GM12878 (cell line): ENCODE measurements around the gene PTTG1. TPM values are rescaled to one million over a fixed set of nuclear protein-coding genes. Genes with fewer than 3 reads are reported as not detected.

Source experiments
- ATAC-seq: fragments of 200-7000 bp; cut with Tn5 transposase; 3 replicates; pipeline ENCODE4 v1.9.1; 2020; ENCODE audit warnings: mild to moderate bottlenecking, moderate library complexity
- BruUV-seq: library from RNA; stranded (reverse); fragments of 400-500 nt; replicated peaks from 2 replicates; lab custom pipeline; 2021; lab: Mats Ljungman, UMichigan
- CTCF ChIA-PET: fragments of 300-600 bp; sonication (Branson Sonifier 250); formaldehyde crosslinking; extraction: SDS; loops from one replicate; lab custom pipeline; 2021; ENCODE audit warnings: inconsistent platforms; lab: Yijun Ruan, JAX
- POLR2A ChIA-PET: fragments of 350-600 bp; formaldehyde crosslinking; extraction: SDS; loops from one replicate; lab custom pipeline; 2021; ENCODE audit warnings: inconsistent platforms; lab: Charles Lee
- RAD21 ChIA-PET: fragments of 300-600 bp; sonication (Branson Sonifier 250); formaldehyde crosslinking; loops from one replicate; lab custom pipeline; 2023; ENCODE audit warnings: antibody characterized with exemption; ENCODE audit not compliant: unreplicated experiment; lab: Charles Lee
- SMC1A ChIA-PET: fragments of 300-600 bp; sonication (Branson Sonifier 250); formaldehyde crosslinking; loops from one replicate; lab custom pipeline; 2023; ENCODE audit not compliant: unreplicated experiment, uncharacterized antibody; lab: Charles Lee
- DNase-seq: peaks from one replicate; pipeline ENCODE4 v3.0.0-alpha.2; 2011; ENCODE audit warnings: low read depth, low spot score
- FAIRE-seq: peaks from 3 replicates; lab custom pipeline; 2011; peaks lifted over from hg19 to GRCh38; lab: Jason Lieb, UNC
- H2AFZ ChIP-seq: 2 replicates; pipeline ENCODE4 v1.6.0; 2011; ENCODE audit warnings: low read depth, low read length, control low read depth; ENCODE audit not compliant: control insufficient read depth
- H3K27ac ChIP-seq: 2 replicates; pipeline ENCODE4 v1.5.1; 2011; ENCODE audit warnings: control low read depth; ENCODE audit not compliant: control insufficient read depth, insufficient read depth
- H3K27me3 ChIP-seq, 2 experiments: replicated peaks in 1 of 2; 2 replicates each; pipeline versions ENCODE4 v1.6.0 to v1.6.1; 2011; ENCODE audit warnings: low read length in 1 of 2; ENCODE audit not compliant: control insufficient read depth in 2 of 2, insufficient read depth in 2 of 2
- H3K36me3 ChIP-seq, 2 experiments: 2 replicates each; pipeline ENCODE4 v1.5.1; 2011; ENCODE audit warnings: low read length in 1 of 2; ENCODE audit not compliant: control insufficient read depth in 2 of 2, insufficient read depth in 2 of 2
- H3K4me1 ChIP-seq: 2 replicates; pipeline ENCODE4 v1.6.1; 2011; ENCODE audit warnings: mild to moderate bottlenecking, low read length, moderate library complexity, mixed read lengths; ENCODE audit not compliant: control insufficient read depth, insufficient read depth
- H3K4me2 ChIP-seq: 2 replicates; pipeline ENCODE4 v1.6.0; 2011; ENCODE audit warnings: control low read depth; ENCODE audit not compliant: control insufficient read depth, insufficient read depth
- H3K4me3 ChIP-seq: fragments of 200-600 bp; sonication (generic); 2 replicates; pipeline ENCODE4 v1.5.1; 2016
- H3K79me2 ChIP-seq: 2 replicates; pipeline ENCODE4 v1.6.0; 2011; ENCODE audit warnings: low read length; ENCODE audit not compliant: control insufficient read depth, insufficient read depth
- H3K9ac ChIP-seq: 2 replicates; pipeline ENCODE4 v1.8.0; 2011; ENCODE audit warnings: low read length, control low read depth, mixed read lengths; ENCODE audit not compliant: control insufficient read depth, insufficient read depth
- H3K9me3 ChIP-seq: replicated peaks from 3 replicates; pipeline ENCODE4 v1.5.1; 2011; ENCODE audit warnings: mild to moderate bottlenecking, low read length; ENCODE audit not compliant: control insufficient read depth, insufficient read depth
- H4K20me1 ChIP-seq: 2 replicates; pipeline ENCODE4 v1.6.0; 2011; ENCODE audit not compliant: control insufficient read depth, insufficient read depth
- ATF3 ChIP-seq: IDR thresholded peaks from 2 replicates; pipeline ENCODE4 v1.6.1; 2011; ENCODE audit warnings: low read depth, mild to moderate bottlenecking, low read length, moderate library complexity, borderline replicate concordance; ENCODE audit errors: extremely low read depth
- CTCF ChIP-seq, 3 experiments: IDR thresholded peaks in 2 of 3; conservative IDR thresholded peaks in 1 of 3; 2 replicates each; pipeline ENCODE4 v1.5.1; 2011; ENCODE audit warnings: low read depth in 3 of 3, low read length in 3 of 3, mild to moderate bottlenecking in 3 of 3, control low read depth in 2 of 3, moderate library complexity in 2 of 3, inconsistent platforms in 1 of 3, mixed read lengths in 1 of 3; ENCODE audit not compliant: control insufficient read depth in 2 of 3, insufficient read depth in 1 of 3; ENCODE audit errors: extremely low read depth in 1 of 3
- ETV6 ChIP-seq, 2 experiments: fragments of 450-650 bp in 1 of 2; IDR thresholded peaks in 1 of 2; conservative IDR thresholded peaks in 1 of 2; 2 replicates each; pipeline ENCODE4 v1.6.1; 2014; ENCODE audit warnings: antibody characterized with exemption in 1 of 2, borderline replicate concordance in 1 of 2, low read depth in 1 of 2, mild to moderate bottlenecking in 1 of 2, moderate library complexity in 1 of 2
- FOXK2 ChIP-seq: fragments of 450-650 bp; IDR thresholded peaks from 2 replicates; pipeline ENCODE4 v1.6.1; 2017; ENCODE audit warnings: mild to moderate bottlenecking, moderate library complexity
- GATAD2B ChIP-seq: fragments of 450-650 bp; conservative IDR thresholded peaks from 2 replicates; pipeline ENCODE4 v1.6.1; 2017; ENCODE audit warnings: low read depth, mild to moderate bottlenecking, moderate library complexity
- JUNB ChIP-seq: IDR thresholded peaks from 2 replicates; pipeline ENCODE4 v1.6.1; 2016; ENCODE audit warnings: antibody characterized with exemption, mild to moderate bottlenecking
- MEF2B ChIP-seq: fragments of 450-650 bp; IDR thresholded peaks from 2 replicates; pipeline ENCODE4 v1.6.1; 2018; ENCODE audit warnings: mild to moderate bottlenecking, moderate library complexity; ENCODE audit not compliant: partially characterized antibody, poor library complexity, severe bottlenecking
- MLLT1 ChIP-seq: fragments of 450-650 bp; IDR thresholded peaks from 2 replicates; pipeline ENCODE4 v1.6.1; 2016; ENCODE audit warnings: mild to moderate bottlenecking
- MYB ChIP-seq: fragments of 150-350 bp; IDR thresholded peaks from 2 replicates; pipeline ENCODE4 v1.6.1; 2014; ENCODE audit warnings: mild to moderate bottlenecking, low read depth, low read length, borderline replicate concordance
- MYC ChIP-seq: IDR thresholded peaks from 2 replicates; pipeline ENCODE4 v1.6.1; 2011; ENCODE audit warnings: mild to moderate bottlenecking, low read length, moderate library complexity, inconsistent platforms; ENCODE audit not compliant: insufficient read depth, insufficient replicate concordance, insufficient read length, severe bottlenecking
- NFIC ChIP-seq: IDR thresholded peaks from 2 replicates; pipeline ENCODE4 v1.6.1; 2012; ENCODE audit warnings: low read depth, mild to moderate bottlenecking, inconsistent platforms, low read length, moderate library complexity
- NR2C2 ChIP-seq: IDR thresholded peaks from 2 replicates; pipeline ENCODE4 v1.6.1; 2011; ENCODE audit warnings: borderline replicate concordance, low read depth; ENCODE audit not compliant: control insufficient read depth, insufficient read length
- PML ChIP-seq: IDR thresholded peaks from 2 replicates; pipeline ENCODE4 v1.6.1; 2012; ENCODE audit warnings: low read length, inconsistent platforms
- POU2F2 ChIP-seq: IDR thresholded peaks from 3 replicates; pipeline ENCODE4 v1.6.1; 2011; ENCODE audit warnings: low read depth, mild to moderate bottlenecking, low read length, borderline replicate concordance
- WGBS: methylation state at CpG from one replicate; pipeline ENCODE4 v1.1.6; 2016; ENCODE audit warnings: low lambda C conversion rate; ENCODE audit not compliant: insufficient replicate concordance, insufficient coverage; ENCODE audit errors: missing lambda C conversion rate; 5-methylcytosine and 5-hydroxymethylcytosine counted together
- in situ Hi-C: fragments of 300-500 bp; cut with MboI; formaldehyde crosslinking; loops from 9 replicates; pipeline ENCODE4 v1.14.3; 2018; ENCODE audit warnings: mixed read lengths
- intact Hi-C: fragments of 100-400 bp; cut with micrococcal nuclease; formaldehyde crosslinking; loops from one replicate; pipeline ENCODE4 v1.14.2; 2022; ENCODE audit not compliant: unreplicated experiment
- polyA plus RNA-seq, 11 experiments: library from polyadenylated mRNA; depleted of rRNA in 4 of 11; unstranded in 6 of 11; stranded (reverse) in 5 of 11; fragments of >200 nt; fragmentation: Nextera tagmentation in 4 of 11; fragmentation: Illumina TruSeq in 1 of 11; extraction: Ambion mirVana in 4 of 11; extraction: Trizol in 1 of 11; gene quantifications; 1 replicate in 1 of 11; 2 replicates in 10 of 11; pipeline versions ENCODE4 v1.2.1 to v1.2.3, GENCODE V29; 2011 to 2016; ENCODE audit warnings: inconsistent platforms in 2 of 11, missing spikeins in 2 of 11, low read depth in 1 of 11
- total RNA-seq, 4 experiments: library from RNA; depleted of rRNA in 3 of 4; stranded (reverse); fragments of >200 nt in 3 of 4; fragmentation: Illumina TruSeq in 1 of 4; extraction: Trizol in 1 of 4; gene quantifications; 2 replicates each; pipeline versions ENCODE4 v1.2.1 to v1.2.3, GENCODE V29; 2013 to 2021

Gene PTTG1
- total and polyA plus RNA-seq, 10 of the 15 experiments (the other 5 are each of a cell fraction or from before 2014, with no cell fraction given), result 154 to 1,033 (median 377) TPM

- TF ChIP-seq MLLT1 (0 out of 2 replicates have a peak, but pooled peaks have one; percentile 20), PML (0 out of 2 replicates have a peak, but pooled peaks have one; percentile 22), MYB (no peak), NFIC (no peak), JUNB (no peak), FOXK2 (no peak), ETV6 (conservative IDR thresholded peaks at IDR 0.05 in 1 of 2, IDR thresholded peaks at IDR 0.05 in 1 of 2; ENCODE audit: borderline replicate concordance in 1 of 2, low read depth in 1 of 2) (no peak)
- TF ChIP-seq, all 136 proteins: peak for 3
These were observed 52.4 kb downstream of the PTTG1 start (continued) for GRCh38 chr5:160474084-160474483.

GRCh38 chr5:160475864-160476438, 54.3 kb downstream of the PTTG1 start:
- H3K4me3 ChIP-seq, result peak overlapping the region; percentile 48
- ChIA-PET RAD21 (interaction anchor here (0.6 to 11.1 kb wide), 10 partner anchors 8 to 46 kb away, joined by 3 to 107 read pairs (median 5); no protein-coding TSS in a partner anchor), POLR2A (interaction anchor here (0.5 to 7.3 kb wide), 8 partner anchors 10 to 322 kb away, joined by 3 to 52 read pairs (median 4); no protein-coding TSS in a partner anchor)
- peaks cover 10 to 56% of the 10 kb centered on the region in 2 experiments for H3K36me3 ChIP-seq
- peaks cover 25% of the 10 kb centered on the region for H4K20me1 ChIP-seq
- no TSS peak for BruUV-seq
- TF ChIP-seq CTCF (IDR thresholded peaks at IDR 0.05 in 2 of 3, conservative IDR thresholded peaks at IDR 0.05 in 1 of 3; ENCODE audit: control insufficient read depth in 2 of 3, extremely low read depth in 1 of 3, insufficient read depth in 1 of 3, low read depth in 3 of 3, low read length in 3 of 3), result no peak
- TF ChIP-seq GATAD2B, result no peak
- TF ChIP-seq POU2F2, result 0 out of 3 replicates have a peak, but pooled peaks have one; percentile 31
- TF ChIP-seq MYC, result no peak
- TF ChIP-seq MEF2B, result no peak
- no peak for TF ChIP-seq ATF3
- no peak for TF ChIP-seq NR2C2
- TF ChIP-seq, all 136 proteins: peak for 1
- DNase-seq (no peak), ATAC-seq (no peak), FAIRE-seq (no peak)
- Histone ChIP-seq H3K4me2 (peak overlapping the region; percentile 83), H3K27ac (no peak overlapping the region), H3K4me1 (peaks cover 18% of the 10 kb centered on the region), H3K79me2 (peaks cover 99% of the 10 kb centered on the region), H3K9me3 (no peaks in the 10 kb centered on the region), H2AFZ (no peak overlapping the region), H3K9ac (peak overlapping the region; percentile 42), H3K27me3 (no peaks in the 10 kb centered on the region)
- ChIA-PET SMC1A (interaction anchor here (1.4 to 14.2 kb wide), 9 partner anchors 8 to 57 kb away, joined by 6 to 219 read pairs (median 20); partner anchors contain the start of genes PTTG1 and SLU7), CTCF (interaction anchor here (1.2 to 14.2 kb wide), 5 partner anchors 9 to 35 kb away, joined by 3 to 209 read pairs (median 4); no protein-coding TSS in a partner anchor)
- in situ Hi-C loops (loop anchor here (5.0 kb wide), 1 partner anchor 39 kb away; no protein-coding TSS in a partner anchor), intact Hi-C loops (no loop called here)
- WGBS, result 86% methylated on average over 7 of the region's 7 CpGs
